ENCODE data around the gene SLC9A6. TPM values are rescaled to one million over a fixed set of nuclear protein-coding genes. Genes with fewer than 3 reads are reported as not detected.

Gene SLC9A6
- total and polyA plus RNA-seq, 10 of the 15 experiments (the other 5 are each of a cell fraction or from before 2014, with no cell fraction given): 4.5 to 14.6 (median 10.7) TPM

GRCh38 chrX:136030303-136031191 is 45.3 kb downstream of the SLC9A6 start:
- H3K9me3 ChIP-seq (replicated peaks; ENCODE audit: control insufficient read depth, insufficient read depth, low read length): no peaks in the 10 kb centered on the region
- H2AFZ ChIP-seq (ENCODE audit: control insufficient read depth, low read depth, low read length): no peak overlapping the region
- ChIA-PET CTCF (interaction anchor here (0.9 to 4.3 kb wide), 6 partner anchors 8 to 238 kb away, joined by 3 to 103 read pairs (median 22); no protein-coding TSS in a partner anchor), POLR2A (interaction anchor here (0.6 to 1.1 kb wide), 2 partner anchors 192 to 1530 kb away, joined by 4 to 6 read pairs; no protein-coding TSS in a partner anchor), SMC1A (ENCODE audit: uncharacterized antibody, unreplicated experiment) (interaction anchor here (1.9 to 3.1 kb wide), 3 partner anchors 8 to 238 kb away, joined by 8 to 42 read pairs (median 42); no protein-coding TSS in a partner anchor), RAD21 (ENCODE audit: unreplicated experiment) (interaction anchor here (3.9 kb wide), 1 partner anchor 237 kb away, joined by 62 read pairs; no protein-coding TSS in a partner anchor)
- TF ChIP-seq NR2C2 (IDR thresholded peaks at IDR 0.05; ENCODE audit: borderline replicate concordance, control insufficient read depth, insufficient read length, low read depth): no peak
- no peak for TF ChIP-seq RUNX3 (IDR thresholded peaks at IDR 0.05; ENCODE audit: low read length)
- TF ChIP-seq KLF5 (IDR thresholded peaks at IDR 0.05; ENCODE audit: partially characterized antibody): no peak
- no peak for TF ChIP-seq ZNF384 (IDR thresholded peaks at IDR 0.05; ENCODE audit: borderline replicate concordance, low read depth, low read length)
- TF ChIP-seq MLLT1 (IDR thresholded peaks at IDR 0.05): no peak
- no peak for TF ChIP-seq ZNF24 (IDR thresholded peaks at IDR 0.05)
- no peak for TF ChIP-seq NFYA (IDR thresholded peaks at IDR 0.05; ENCODE audit: borderline replicate concordance, low read depth, low read length)
- no peak for TF ChIP-seq DPF2 (IDR thresholded peaks at IDR 0.05)
- TF ChIP-seq, protein P1, sequence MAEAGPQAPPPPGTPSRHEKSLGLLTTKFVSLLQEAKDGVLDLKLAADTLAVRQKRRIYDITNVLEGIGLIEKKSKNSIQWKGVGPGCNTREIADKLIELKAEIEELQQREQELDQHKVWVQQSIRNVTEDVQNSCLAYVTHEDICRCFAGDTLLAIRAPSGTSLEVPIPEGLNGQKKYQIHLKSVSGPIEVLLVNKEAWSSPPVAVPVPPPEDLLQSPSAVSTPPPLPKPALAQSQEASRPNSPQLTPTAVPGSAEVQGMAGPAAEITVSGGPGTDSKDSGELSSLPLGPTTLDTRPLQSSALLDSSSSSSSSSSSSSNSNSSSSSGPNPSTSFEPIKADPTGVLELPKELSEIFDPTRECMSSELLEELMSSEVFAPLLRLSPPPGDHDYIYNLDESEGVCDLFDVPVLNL (IDR thresholded peaks at IDR 0.05; ENCODE audit: low read depth, low read length): no peak
- TF ChIP-seq WRNIP1 (IDR thresholded peaks at IDR 0.05; ENCODE audit: borderline replicate concordance, low read depth, low read length): no peak
- TF ChIP-seq MXI1 (IDR thresholded peaks at IDR 0.05; ENCODE audit: low read depth, low read length): no peak
- TF ChIP-seq, protein P2, sequence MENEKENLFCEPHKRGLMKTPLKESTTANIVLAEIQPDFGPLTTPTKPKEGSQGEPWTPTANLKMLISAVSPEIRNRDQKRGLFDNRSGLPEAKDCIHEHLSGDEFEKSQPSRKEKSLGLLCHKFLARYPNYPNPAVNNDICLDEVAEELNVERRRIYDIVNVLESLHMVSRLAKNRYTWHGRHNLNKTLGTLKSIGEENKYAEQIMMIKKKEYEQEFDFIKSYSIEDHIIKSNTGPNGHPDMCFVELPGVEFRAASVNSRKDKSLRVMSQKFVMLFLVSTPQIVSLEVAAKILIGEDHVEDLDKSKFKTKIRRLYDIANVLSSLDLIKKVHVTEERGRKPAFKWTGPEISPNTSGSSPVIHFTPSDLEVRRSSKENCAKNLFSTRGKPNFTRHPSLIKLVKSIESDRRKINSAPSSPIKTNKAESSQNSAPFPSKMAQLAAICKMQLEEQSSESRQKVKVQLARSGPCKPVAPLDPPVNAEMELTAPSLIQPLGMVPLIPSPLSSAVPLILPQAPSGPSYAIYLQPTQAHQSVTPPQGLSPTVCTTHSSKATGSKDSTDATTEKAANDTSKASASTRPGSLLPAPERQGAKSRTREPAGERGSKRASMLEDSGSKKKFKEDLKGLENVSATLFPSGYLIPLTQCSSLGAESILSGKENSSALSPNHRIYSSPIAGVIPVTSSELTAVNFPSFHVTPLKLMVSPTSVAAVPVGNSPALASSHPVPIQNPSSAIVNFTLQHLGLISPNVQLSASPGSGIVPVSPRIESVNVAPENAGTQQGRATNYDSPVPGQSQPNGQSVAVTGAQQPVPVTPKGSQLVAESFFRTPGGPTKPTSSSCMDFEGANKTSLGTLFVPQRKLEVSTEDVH (IDR thresholded peaks at IDR 0.05; ENCODE audit: low read depth, partially characterized antibody): no peak
- no peak for TF ChIP-seq ZNF274 (IDR thresholded peaks at IDR 0.05; ENCODE audit: insufficient read depth, insufficient read length)
- TF ChIP-seq ZNF217 (IDR thresholded peaks at IDR 0.05): no peak
- no peak for TF ChIP-seq ASH2L (IDR thresholded peaks at IDR 0.05; ENCODE audit: borderline replicate concordance, low read depth)
- TF ChIP-seq NR2C1 (IDR thresholded peaks at IDR 0.05): no peak
- H3K4me1 ChIP-seq (ENCODE audit: control insufficient read depth, insufficient read depth, low read length): no peaks in the 10 kb centered on the region
- DNase-seq (ENCODE audit: low read depth, low spot score) (no peak), FAIRE-seq (no peak), ATAC-seq (no peak)
- H3K27ac ChIP-seq (ENCODE audit: control insufficient read depth, insufficient read depth): no peak overlapping the region
- H3K36me3 ChIP-seq (ENCODE audit: control insufficient read depth in 2 of 2, insufficient read depth in 2 of 2, low read length in 1 of 2): no peaks in the 10 kb centered on the region; a peak in 2 of 4 replicates
- WGBS (ENCODE audit: insufficient coverage, insufficient replicate concordance, low lambda C conversion rate, missing lambda C conversion rate): 18% methylated on average over 9 of the region's 9 CpGs
- no peak overlapping the region for H3K9ac ChIP-seq (ENCODE audit: control insufficient read depth, insufficient read depth, low read length)
- no peak overlapping the region for H3K4me2 ChIP-seq (ENCODE audit: control insufficient read depth, insufficient read depth)
- no peaks in the 10 kb centered on the region for H3K79me2 ChIP-seq (ENCODE audit: control insufficient read depth, insufficient read depth, low read length)
- intact Hi-C loops (cut with micrococcal nuclease; ENCODE audit: unreplicated experiment) (no loop called here), in situ Hi-C loops (cut with MboI) (loop anchor here (10.0 kb wide), 2 partner anchors 234 to 664 kb away; no protein-coding TSS in a partner anchor)
- no TSS peak for BruUV-seq (replicated peaks)
- H4K20me1 ChIP-seq (ENCODE audit: control insufficient read depth, insufficient read depth): no peaks in the 10 kb centered on the region
- H3K27me3 ChIP-seq (replicated peaks in 1 of 2; ENCODE audit: control insufficient read depth in 2 of 2, insufficient read depth in 2 of 2, low read length in 1 of 2): no peaks in the 10 kb centered on the region
- no peak overlapping the region for H3K4me3 ChIP-seq

All from GM12878 (cell line).